ENCODE results near the gene P2RX2.

GRCh38 chr12:132602572-132603239 is 15.9 kb upstream of the P2RX2 start:
- TF ChIP-seq CTCF (IDR thresholded peaks at IDR 0.05): no peak
- no peak for TF ChIP-seq EZH2 (IDR thresholded peaks at IDR 0.05)

Data from neural progenitor cell (in vitro differentiated cells).